ENCODE measurements around the gene ASB13. TPM values are rescaled to one million over a fixed set of nuclear protein-coding genes. Genes with fewer than 3 reads are reported as not detected.

The ASB13 gene
- total RNA-seq, 1 donor: 14.8 TPM

DNA sequence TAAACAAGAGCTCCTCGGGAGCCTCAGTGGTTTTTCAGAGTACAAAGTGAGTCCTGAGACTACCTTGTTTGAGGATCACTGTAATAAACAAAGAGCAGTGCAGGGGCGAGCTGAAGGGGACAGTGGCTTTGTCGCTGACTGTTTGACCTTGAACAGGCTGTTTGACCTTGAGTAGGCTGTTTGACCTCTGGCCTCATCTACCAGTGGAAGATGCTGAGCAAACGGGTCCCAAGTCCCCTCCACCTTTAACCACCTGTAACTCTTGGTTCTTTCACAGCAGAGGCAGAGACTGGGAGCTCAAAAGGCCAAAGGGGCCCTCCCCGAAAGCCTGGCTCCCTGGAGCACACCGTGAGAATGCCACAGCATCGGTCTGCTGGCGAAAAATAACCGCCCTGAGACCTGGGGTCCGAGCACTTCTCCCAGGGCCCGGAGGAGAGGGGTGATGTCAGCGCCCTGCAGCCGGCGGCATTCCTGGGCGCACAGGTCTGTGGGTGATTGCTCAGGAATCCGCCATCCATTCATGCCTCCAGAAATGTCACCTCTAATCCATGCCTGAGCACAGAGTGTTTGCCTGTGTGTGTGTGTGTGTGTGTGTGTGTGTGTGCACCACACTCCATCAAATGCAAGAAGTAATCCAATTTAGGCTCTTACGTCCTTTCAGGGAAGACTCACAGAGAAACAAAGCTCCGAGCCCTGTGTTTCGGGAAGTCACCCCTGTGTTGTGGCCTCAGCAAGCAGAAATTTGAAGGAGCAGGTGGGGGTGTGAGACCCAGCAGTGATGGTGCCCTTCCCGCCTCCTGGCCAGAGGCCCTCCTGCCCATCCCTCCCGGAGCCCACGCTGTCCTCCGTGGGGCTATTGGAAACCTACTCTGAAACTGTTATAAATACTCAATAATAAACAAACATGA is 66.5 kb downstream of the ASB13 start:
- H4K20me1 ChIP-seq (ENCODE audit: insufficient read depth, low read length): no peaks in the 10 kb centered on the region
- no peaks in the 10 kb centered on the region for H3K9me3 ChIP-seq (ENCODE audit: low read depth, low read length)
- H3K36me3 ChIP-seq (ENCODE audit: insufficient read depth, low read length): no peaks in the 10 kb centered on the region
- DNase-seq (ENCODE audit: insufficient read length, low spot score, missing footprints): no peak
- H3K27me3 ChIP-seq (ENCODE audit: insufficient read depth, low read length): no peaks in the 10 kb centered on the region
- no peak overlapping the region for H3K27ac ChIP-seq (ENCODE audit: low read depth, low read length)
- no peak overlapping the region for H2AFZ ChIP-seq (ENCODE audit: low read length)
- no peaks in the 10 kb centered on the region for H3K79me2 ChIP-seq (ENCODE audit: insufficient read depth, low read length)
- peaks cover 26% of the 10 kb centered on the region for H3K4me1 ChIP-seq (ENCODE audit: insufficient read depth, low read length)
- TF ChIP-seq, protein P1, sequence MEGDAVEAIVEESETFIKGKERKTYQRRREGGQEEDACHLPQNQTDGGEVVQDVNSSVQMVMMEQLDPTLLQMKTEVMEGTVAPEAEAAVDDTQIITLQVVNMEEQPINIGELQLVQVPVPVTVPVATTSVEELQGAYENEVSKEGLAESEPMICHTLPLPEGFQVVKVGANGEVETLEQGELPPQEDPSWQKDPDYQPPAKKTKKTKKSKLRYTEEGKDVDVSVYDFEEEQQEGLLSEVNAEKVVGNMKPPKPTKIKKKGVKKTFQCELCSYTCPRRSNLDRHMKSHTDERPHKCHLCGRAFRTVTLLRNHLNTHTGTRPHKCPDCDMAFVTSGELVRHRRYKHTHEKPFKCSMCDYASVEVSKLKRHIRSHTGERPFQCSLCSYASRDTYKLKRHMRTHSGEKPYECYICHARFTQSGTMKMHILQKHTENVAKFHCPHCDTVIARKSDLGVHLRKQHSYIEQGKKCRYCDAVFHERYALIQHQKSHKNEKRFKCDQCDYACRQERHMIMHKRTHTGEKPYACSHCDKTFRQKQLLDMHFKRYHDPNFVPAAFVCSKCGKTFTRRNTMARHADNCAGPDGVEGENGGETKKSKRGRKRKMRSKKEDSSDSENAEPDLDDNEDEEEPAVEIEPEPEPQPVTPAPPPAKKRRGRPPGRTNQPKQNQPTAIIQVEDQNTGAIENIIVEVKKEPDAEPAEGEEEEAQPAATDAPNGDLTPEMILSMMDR (IDR thresholded peaks at IDR 0.05; ENCODE audit: extremely low read depth, low read depth, low read length): no peak
- H3K4me2 ChIP-seq (ENCODE audit: insufficient read depth, low read length): no peak overlapping the region
- H3K4me3 ChIP-seq (ENCODE audit: insufficient read depth, low read length): no peak overlapping the region

DNA sequence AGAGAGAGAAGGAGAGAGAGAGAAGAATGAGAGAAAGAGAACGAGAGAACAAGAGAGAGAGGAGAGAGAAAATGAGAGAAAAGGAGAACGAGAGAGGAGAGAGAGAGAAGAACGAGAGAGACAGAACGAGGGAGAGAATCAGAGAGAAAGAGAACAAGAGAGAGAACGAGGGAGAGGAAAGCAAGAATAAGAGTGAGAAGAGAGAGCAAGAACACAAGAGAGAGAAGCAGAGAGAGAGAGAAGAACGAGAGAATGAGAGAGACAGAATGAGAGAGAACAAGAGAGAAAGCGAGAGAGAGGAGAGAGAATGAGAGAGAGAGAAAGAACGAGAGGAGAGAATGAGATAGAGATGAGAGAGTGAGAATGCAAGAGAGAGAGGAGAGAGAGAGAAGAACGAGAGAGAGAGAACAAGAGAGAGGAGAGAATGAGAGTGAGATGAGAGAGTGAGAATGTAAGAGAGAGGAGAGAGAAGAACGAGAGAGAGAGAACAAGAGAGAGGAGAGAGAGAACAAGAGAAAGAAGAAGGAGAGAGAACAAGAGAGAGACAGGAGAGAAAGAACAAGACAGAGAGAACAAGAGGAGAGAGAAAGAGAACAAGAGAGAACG is 68.2 kb downstream of the ASB13 start:
- Histone ChIP-seq H3K27me3 (ENCODE audit: insufficient read depth, low read length) (no peaks in the 10 kb centered on the region), H3K36me3 (ENCODE audit: insufficient read depth, low read length) (no peaks in the 10 kb centered on the region), H4K20me1 (ENCODE audit: insufficient read depth, low read length) (no peaks in the 10 kb centered on the region), H3K4me3 (ENCODE audit: insufficient read depth, low read length) (no peak overlapping the region), H3K9me3 (ENCODE audit: low read depth, low read length) (no peaks in the 10 kb centered on the region), H3K4me1 (ENCODE audit: insufficient read depth, low read length) (peaks cover 35% of the 10 kb centered on the region), H3K79me2 (ENCODE audit: insufficient read depth, low read length) (no peaks in the 10 kb centered on the region), H3K4me2 (ENCODE audit: insufficient read depth, low read length) (no peak overlapping the region), H2AFZ (ENCODE audit: low read length) (no peak overlapping the region), H3K27ac (ENCODE audit: low read depth, low read length) (no peak overlapping the region)
- TF ChIP-seq, protein P1 (IDR thresholded peaks at IDR 0.05; ENCODE audit: extremely low read depth, low read depth, low read length): no peak
- DNase-seq (ENCODE audit: insufficient read length, low spot score, missing footprints): no peak

DNA sequence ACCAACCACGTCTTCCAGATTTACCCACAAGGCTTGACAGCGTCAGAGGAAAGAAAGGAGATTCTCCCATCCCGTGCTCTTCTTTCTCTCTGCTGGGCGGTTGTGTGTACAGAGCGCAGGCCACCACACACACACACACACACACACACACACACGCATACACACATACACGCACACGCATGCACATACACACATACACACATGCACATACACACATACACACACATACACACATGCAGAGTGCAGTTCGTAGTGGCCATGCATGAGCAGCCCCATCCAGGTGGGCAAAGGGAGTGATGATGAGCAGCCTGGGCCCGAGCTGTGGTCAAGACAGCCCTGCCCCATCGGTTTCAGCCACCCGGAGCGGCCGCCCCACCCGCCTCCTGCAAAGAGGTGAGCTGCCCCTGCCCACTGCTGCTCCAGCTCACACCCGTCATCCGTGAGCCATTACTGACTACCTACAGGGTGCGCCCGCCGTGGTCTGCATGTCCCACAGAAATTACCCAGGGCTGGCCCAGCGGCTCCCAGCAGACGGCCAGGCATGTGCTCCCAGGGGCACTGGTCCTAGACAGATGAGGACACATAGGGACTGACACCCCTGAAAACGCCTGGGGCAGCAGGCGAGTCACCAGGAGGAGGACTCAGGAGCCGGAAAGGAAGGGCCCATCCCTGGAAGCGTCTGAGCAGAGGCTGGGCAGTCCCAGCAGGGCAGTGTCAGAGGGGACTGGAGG is 69.6 kb downstream of the ASB13 start:
- DNase-seq (ENCODE audit: insufficient read length, low spot score, missing footprints): peak; percentile 82
- TF ChIP-seq, protein P1 (IDR thresholded peaks at IDR 0.05; ENCODE audit: extremely low read depth, low read depth, low read length): no peak
- peak overlapping the region; percentile 57 for H2AFZ ChIP-seq (ENCODE audit: low read length)
- H3K36me3 ChIP-seq (ENCODE audit: insufficient read depth, low read length): no peaks in the 10 kb centered on the region
- peak overlapping the region; percentile 77 for H3K4me2 ChIP-seq (ENCODE audit: insufficient read depth, low read length)
- no peaks in the 10 kb centered on the region for H4K20me1 ChIP-seq (ENCODE audit: insufficient read depth, low read length)
- no peaks in the 10 kb centered on the region for H3K27me3 ChIP-seq (ENCODE audit: insufficient read depth, low read length)
- no peaks in the 10 kb centered on the region for H3K79me2 ChIP-seq (ENCODE audit: insufficient read depth, low read length)
- no peak overlapping the region for H3K4me3 ChIP-seq (ENCODE audit: insufficient read depth, low read length)
- no peaks in the 10 kb centered on the region for H3K9me3 ChIP-seq (ENCODE audit: low read depth, low read length)
- peaks cover 35% of the 10 kb centered on the region for H3K4me1 ChIP-seq (ENCODE audit: insufficient read depth, low read length)
- H3K27ac ChIP-seq (ENCODE audit: low read depth, low read length): peak overlapping the region; percentile 90
